SHP77 treated with DMSO at 0.1 percent for 48 hours (cell line): ENCODE data around the gene PRELP.

ENCODE experiments used
- DNase-seq: peaks from one replicate; lab custom pipeline; 2025; lab: John Stamatoyannopoulos, UW

Gene PRELP

GRCh38 chr1:203478231-203478630 is 2.6 kb downstream of the PRELP start:
- no peak for DNase-seq

DNA sequence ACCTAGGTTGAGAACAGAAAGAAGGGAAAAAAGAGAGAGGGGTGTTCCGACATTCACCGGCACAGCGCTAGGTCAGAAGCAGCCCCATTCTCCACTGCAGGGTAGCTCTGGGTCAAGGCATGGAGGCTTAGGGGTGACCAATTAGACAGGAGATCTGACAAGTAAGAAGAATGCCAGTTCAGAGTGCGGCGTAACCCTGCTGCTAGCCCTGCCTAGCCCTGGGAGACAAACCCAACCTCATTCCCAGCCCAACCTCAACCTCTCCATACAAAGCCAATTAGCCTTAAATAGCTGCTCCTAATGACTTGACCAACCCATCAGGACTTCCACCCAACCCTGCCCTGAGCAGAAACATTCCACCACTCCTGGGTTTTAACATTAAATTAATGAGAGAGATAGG is 3.4 kb downstream of the PRELP start:
- DNase-seq: no peak

GRCh38 chr1:203479646-203480045 is 4.0 kb downstream of the PRELP start:
- no peak for DNase-seq

DNA sequence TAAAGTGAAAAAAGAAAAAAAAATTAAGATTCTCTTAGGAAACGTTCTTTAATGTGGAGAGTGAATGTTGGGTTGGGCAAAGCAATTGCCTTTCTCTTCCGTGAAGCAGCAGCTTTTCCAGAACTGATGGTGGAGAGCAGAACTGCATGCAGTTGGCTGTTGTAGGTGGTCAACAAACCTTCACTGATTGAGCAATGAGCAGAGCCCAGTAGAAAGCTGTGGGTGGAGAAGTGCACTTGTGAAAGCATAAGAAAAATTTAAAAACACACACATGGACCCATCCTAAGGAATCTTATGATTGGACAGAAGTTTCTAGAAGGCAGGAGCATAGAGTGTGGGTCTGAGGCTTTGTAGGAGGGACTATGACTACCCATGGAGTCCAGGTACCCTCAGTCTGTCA is 4.5 kb downstream of the PRELP start:
- DNase-seq: no peak

GRCh38 chr1:203480525-203481084 is 5.0 kb downstream of the PRELP start:
- no peak for DNase-seq

DNA sequence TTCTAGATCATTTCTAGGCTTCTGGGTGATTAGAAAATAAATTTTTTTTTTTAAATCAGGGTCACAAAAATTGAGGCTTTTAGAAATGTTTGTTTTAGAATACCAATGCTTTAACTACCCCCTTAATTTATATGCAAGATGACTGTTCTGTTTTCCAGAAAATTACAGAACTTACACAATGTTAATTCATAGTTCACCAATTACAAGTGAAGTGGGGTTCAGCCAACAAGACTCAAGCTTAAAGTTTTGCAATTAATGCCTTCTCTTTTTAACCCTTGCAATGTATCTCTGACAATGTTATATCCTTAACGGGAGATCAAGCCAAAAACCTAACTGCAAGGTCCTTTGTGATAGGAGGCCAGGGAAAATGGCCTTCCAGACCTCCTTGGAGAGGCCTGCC is 5.6 kb downstream of the PRELP start:
- DNase-seq: no peak

- no peak for DNase-seq
Measured at GRCh38 chr1:203486618-203487370, 11.2 kb downstream of the PRELP start.

- no peak for DNase-seq
Measured at GRCh38 chr1:203488539-203488938, 12.9 kb downstream of the PRELP start.

GRCh38 chr1:203490607-203491006 is 15.0 kb downstream of the PRELP start:
- no peak for DNase-seq

DNA sequence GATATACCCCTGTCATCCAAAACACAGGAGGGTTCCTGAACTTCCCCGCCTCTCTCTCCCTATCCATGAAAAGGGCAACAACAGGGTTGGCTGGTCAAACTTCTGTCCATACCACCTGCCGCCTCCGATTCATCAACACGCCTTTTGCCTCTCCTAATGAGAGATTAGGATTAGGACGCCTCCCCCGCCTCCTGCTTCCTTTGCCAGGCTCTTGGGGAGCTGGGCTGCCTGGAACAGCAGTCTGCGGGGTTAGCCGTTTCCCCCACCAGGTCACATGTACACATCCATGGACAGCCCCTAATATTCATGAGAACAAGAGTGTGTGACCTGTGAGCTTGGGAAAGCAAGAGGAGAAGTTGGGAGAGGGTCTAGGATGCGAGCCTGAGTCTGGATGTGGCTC is 16.1 kb downstream of the PRELP start:
- DNase-seq: no peak

GRCh38 chr1:203492082-203492747 is 16.6 kb downstream of the PRELP start:
- no peak for DNase-seq

DNA sequence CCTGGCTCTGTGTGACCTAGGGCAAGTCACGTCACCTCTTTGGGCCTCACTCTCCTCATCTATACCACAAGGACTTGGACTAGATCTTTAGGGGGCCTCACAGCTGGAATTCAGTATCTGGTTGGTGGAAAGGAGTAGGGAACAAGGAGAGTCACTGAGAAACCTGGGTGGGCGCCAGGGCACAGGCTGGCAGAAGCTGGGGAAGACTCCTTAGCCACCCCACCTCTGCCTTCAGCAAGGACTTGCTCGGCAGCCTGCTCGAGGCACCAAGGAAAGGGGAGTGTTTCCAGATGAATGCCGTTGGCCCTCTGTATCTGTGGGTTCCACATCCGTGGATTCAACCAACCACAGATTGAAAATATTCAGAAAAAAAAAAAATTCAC is 17.1 kb downstream of the PRELP start:
- DNase-seq: no peak

DNA sequence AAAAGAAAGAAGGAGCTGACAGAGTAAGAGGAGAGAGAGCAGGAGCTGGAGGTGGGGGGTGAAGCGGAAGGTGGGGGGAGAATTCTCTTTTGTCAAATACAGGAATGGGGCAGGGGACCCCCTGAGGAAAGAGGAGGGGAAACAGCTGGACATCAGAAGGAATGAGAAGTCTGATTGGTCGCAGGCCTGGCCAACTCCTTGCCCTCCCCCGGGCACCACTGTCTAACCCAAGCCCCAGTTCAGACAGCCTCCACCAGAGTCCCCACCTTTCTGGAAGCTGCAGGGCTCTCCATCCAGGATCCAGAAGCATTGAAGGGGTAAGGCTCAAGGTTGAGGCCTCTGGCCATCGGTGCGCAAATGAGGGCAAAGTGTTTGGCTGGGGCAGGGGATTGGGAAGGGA is 18.3 kb downstream of the PRELP start, which contains the start of gene OPTC:
Gene OPTC (plus strand): TSS at position 253 of the 400 bp plus-strand sequence. CDS start 1,853 bp downstream, outside the sequence.
- no peak for DNase-seq

DNA sequence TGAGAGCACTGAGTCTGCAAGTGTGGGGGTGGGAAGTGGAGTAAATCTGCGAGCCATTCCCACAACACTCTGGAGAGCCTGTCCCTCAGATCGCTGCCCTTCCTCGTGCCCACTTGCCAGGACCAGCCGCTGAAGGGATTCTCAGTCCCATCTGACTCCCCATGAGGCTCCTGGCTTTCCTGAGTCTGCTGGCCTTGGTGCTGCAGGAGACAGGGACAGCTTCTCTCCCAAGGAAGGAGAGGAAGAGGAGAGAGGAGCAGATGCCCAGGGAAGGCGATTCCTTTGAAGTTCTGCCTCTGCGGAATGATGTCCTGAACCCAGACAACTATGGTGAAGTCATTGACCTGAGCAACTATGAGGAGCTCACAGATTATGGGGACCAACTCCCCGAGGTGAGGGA is 20.2 kb downstream of the PRELP start:
- no peak for DNase-seq

DNA sequence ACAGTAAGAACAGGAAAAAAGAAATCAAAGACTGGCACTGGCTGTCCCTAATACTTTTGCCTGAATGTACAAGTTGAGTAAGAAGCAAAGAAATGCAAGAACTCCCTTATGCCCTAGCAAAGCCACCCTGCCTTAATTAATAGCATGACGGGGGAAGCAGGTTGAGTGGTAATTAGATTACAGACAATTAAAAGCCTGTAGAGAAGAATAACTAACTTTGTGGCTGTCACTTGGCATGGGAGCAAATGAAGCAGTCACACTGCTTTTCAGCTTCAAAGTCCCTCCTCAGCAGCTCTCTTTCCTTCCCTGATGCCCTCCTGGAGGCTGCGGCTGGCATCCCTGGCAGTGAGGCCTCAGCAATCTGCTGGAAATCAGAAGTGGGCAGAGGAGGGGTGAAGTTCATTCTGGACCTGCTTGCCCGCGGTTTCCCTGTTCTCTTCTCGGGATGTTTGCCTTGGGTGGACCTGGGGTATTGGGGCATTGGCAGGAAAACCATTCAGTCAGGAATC is 21.7 kb downstream of the PRELP start:
- DNase-seq: no peak

- no peak for DNase-seq
Measured at GRCh38 chr1:203499643-203500278, 24.2 kb downstream of the PRELP start.

- DNase-seq: no peak
Measured at GRCh38 chr1:203500279-203500678, 24.7 kb downstream of the PRELP start.

DNA sequence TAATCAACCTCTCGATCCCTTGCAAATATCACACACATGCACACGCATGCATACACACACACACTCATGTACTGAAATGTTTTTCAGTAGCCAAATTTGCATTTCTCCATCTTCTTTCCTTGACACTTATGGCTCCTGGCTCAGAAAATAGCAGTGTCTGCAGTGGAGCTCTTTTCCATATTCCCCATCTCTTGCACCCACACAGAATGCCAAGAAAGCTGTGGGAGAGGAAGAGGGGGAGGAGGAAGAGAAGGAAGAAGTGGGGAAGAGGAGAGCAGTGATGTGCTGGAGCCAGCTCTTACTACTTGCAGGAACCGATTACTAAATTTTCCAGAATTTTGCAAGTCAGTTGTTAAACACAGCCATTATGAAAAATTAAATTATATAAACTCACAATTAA is 28.2 kb downstream of the PRELP start:
- no peak for DNase-seq

DNA sequence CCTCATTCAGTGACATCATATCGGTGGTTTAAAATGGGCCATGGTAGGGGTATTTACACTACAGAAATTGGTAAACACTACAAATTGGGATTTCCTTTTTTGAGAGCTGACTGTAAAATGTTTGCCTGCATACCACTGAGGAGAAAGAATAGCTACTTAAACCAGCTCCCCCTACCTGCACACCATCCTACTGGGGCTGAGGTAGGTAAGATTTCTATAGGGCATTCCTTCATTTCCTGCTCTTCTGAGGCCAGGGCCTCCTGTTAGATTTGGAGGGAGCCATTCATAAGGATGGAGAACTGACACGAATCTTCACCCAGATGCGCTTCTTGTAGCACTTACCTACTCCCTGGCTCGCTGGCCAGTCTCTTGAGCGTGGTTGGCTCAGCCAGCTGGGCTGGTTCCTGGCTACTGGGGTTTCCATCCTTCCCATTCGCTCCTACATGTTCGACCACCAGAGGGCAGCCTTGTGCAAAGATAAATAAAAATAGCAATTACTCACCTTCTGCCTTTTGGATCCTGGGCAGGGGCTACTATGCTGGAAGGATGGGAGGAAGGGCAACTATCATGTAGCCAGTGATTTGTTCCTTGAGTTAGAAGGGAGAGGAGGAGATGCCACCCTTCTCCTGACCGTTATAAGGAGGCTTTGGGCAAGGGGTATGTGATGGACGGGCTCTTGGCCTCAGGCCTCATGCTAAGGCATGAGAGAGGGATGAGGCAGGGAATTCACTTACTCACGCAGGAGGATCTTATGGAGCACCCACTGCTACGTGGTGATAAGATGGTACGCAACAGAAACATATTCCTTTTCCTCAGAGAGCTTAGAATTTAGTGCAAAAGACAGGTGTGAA is 29.0 kb downstream of the PRELP start:
- DNase-seq: no peak

DNA sequence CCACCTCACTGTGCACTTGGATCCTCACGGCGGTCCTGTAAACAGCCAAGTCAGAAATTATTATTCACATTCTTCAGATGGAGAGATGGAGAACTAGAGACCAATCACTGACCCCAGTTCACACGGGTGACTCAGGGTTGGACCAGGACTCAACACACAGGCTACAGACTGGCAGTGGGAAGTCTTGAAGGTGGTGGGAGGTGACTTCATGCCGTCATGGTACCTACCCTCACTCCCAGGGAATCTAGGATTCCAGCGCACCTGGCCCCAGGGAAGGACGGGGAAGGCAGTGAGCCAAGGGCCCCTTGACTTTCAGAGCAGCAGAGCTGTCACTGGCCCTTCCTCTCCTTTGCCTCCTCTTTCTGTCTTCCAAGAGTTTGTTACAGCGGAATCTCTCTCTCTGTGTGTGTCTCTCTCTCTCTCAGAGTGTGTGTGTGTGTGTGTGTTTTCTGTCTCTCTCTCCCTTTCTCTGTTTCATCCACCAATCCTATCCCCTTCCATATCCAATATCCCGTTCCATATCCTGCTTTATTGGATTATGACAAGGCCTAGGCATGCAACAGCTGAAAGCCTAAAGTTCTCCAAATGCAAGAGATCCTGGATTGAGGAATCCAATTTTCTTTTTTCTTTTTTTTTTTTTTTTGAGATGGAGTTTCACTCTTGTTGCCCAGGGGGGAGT is 30.1 kb downstream of the PRELP start:
- DNase-seq: no peak
